Ishikawa (cell line): ENCODE data around the gene ZNF608.

Experiments used
- CEBPB ChIP-seq: IDR thresholded peaks from 2 replicates; pipeline ENCODE4 v1.6.1; 2012
- CREB1 ChIP-seq: IDR thresholded peaks from 2 replicates; pipeline ENCODE4 v1.6.1; 2012; ENCODE audit warnings: low read depth
- EGR1 ChIP-seq: IDR thresholded peaks from 2 replicates; pipeline ENCODE4 v1.6.1; 2012
- EP300 ChIP-seq: IDR thresholded peaks from 2 replicates; pipeline ENCODE4 v1.6.1; 2012; ENCODE audit warnings: borderline replicate concordance
- FOXM1 ChIP-seq: IDR thresholded peaks from 2 replicates; pipeline ENCODE4 v1.6.1; 2012; ENCODE audit warnings: low read depth, borderline replicate concordance
- NFIC ChIP-seq: IDR thresholded peaks from 2 replicates; pipeline ENCODE4 v1.6.1; 2012
- RAD21 ChIP-seq: IDR thresholded peaks from 2 replicates; pipeline ENCODE4 v1.6.1; 2012; ENCODE audit warnings: low read depth
- TAF1 ChIP-seq: IDR thresholded peaks from 2 replicates; pipeline ENCODE4 v1.6.1; 2012; ENCODE audit warnings: low read depth, mild to moderate bottlenecking
- TCF12 ChIP-seq: IDR thresholded peaks from 2 replicates; pipeline ENCODE4 v1.6.1; 2012; ENCODE audit warnings: low read depth
- TEAD4 ChIP-seq: IDR thresholded peaks from 2 replicates; pipeline ENCODE4 v1.6.1; 2012
- YY1 ChIP-seq: IDR thresholded peaks from 2 replicates; pipeline ENCODE4 v1.6.1; 2012; ENCODE audit warnings: low read depth
- ZBTB7A ChIP-seq: IDR thresholded peaks from 2 replicates; pipeline ENCODE4 v1.6.1; 2012; ENCODE audit warnings: low read depth
- TF ChIP-seq, protein P1 (sequence below): IDR thresholded peaks from 2 replicates; pipeline ENCODE4 v1.6.1; 2012
- TF ChIP-seq, protein P2 (sequence below): IDR thresholded peaks from 2 replicates; pipeline ENCODE4 v1.6.1; 2012; ENCODE audit warnings: low read depth, mild to moderate bottlenecking
- TF ChIP-seq, protein P3 (sequence below): IDR thresholded peaks from 2 replicates; pipeline ENCODE4 v1.6.1; 2012

The ZNF608 gene

DNA sequence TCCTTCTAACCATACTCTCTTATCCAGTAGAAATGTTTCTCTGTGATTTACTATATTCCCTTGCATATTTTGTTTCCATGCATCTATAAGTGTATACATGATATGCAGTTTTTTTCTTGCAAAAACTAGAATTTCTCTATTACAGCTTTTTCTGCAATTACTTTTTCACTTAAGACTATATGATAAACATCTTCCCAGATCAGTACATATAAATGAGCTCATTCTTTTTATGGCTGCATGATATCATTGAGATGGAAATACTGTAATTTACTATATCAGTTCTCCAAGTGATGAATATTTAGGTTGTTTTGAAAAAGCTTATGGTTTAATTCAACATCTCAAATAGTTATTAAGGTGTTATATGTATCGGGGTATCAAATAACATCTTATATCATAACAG is 18.1 kb upstream of the ZNF608 start:
- TF ChIP-seq TCF12 (no peak), EP300 (no peak), TEAD4 (no peak), FOXM1 (no peak), ZBTB7A (no peak), EGR1 (no peak), TAF1 (no peak), CEBPB (no peak), YY1 (no peak), NFIC (no peak), CREB1 (no peak), RAD21 (no peak)
- TF ChIP-seq, protein P1, sequence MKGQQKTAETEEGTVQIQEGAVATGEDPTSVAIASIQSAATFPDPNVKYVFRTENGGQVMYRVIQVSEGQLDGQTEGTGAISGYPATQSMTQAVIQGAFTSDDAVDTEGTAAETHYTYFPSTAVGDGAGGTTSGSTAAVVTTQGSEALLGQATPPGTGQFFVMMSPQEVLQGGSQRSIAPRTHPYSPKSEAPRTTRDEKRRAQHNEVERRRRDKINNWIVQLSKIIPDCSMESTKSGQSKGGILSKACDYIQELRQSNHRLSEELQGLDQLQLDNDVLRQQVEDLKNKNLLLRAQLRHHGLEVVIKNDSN: no peak
- TF ChIP-seq, protein P2, sequence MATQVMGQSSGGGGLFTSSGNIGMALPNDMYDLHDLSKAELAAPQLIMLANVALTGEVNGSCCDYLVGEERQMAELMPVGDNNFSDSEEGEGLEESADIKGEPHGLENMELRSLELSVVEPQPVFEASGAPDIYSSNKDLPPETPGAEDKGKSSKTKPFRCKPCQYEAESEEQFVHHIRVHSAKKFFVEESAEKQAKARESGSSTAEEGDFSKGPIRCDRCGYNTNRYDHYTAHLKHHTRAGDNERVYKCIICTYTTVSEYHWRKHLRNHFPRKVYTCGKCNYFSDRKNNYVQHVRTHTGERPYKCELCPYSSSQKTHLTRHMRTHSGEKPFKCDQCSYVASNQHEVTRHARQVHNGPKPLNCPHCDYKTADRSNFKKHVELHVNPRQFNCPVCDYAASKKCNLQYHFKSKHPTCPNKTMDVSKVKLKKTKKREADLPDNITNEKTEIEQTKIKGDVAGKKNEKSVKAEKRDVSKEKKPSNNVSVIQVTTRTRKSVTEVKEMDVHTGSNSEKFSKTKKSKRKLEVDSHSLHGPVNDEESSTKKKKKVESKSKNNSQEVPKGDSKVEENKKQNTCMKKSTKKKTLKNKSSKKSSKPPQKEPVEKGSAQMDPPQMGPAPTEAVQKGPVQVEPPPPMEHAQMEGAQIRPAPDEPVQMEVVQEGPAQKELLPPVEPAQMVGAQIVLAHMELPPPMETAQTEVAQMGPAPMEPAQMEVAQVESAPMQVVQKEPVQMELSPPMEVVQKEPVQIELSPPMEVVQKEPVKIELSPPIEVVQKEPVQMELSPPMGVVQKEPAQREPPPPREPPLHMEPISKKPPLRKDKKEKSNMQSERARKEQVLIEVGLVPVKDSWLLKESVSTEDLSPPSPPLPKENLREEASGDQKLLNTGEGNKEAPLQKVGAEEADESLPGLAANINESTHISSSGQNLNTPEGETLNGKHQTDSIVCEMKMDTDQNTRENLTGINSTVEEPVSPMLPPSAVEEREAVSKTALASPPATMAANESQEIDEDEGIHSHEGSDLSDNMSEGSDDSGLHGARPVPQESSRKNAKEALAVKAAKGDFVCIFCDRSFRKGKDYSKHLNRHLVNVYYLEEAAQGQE: no peak
- TF ChIP-seq, protein P3, sequence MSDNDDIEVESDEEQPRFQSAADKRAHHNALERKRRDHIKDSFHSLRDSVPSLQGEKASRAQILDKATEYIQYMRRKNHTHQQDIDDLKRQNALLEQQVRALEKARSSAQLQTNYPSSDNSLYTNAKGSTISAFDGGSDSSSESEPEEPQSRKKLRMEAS: no peak

DNA sequence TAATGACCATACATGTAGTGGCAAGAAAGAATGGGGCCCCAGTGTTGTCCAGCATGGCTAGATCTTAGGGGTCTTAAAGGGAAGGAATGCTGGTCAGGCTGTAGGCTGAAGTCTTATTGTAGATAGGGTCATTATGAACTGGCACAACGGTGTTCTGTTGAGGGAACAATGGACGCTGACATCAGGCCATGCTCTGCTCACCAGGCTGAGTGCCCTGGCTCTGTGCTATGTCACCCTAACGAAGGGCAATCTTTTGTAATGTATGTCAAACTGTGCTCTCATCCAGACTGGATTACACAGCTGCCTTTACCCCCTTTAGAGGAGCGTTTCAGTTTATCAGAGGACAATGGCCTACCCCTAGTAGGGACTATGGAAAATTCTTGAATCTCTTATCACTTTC is 14.6 kb upstream of the ZNF608 start:
- TF ChIP-seq, protein P1: no peak
- TF ChIP-seq YY1: no peak
- TF ChIP-seq NFIC: no peak
- TF ChIP-seq, protein P3: no peak
- TF ChIP-seq, protein P2: no peak
- no peak for TF ChIP-seq EP300
- TF ChIP-seq TEAD4: no peak

DNA sequence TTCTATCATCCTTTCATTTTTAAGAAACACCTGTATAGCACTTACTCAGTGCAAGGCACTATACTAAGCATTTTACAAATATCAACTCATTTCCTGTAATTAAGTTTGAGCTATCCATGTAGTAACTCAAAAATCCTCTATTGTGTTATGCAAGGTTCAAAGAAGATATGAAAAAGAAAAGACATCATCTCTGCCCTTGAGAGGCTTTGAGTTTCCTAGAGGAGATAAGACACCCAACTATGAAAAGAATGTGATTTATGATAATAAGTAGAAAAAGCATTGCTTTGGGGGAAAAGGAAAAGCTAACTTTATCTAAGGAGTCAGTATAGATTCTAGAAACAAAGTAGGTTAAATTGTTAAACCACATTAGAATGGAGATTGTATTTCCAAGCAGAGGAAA is 14.2 kb upstream of the ZNF608 start:
- TF ChIP-seq TCF12 (no peak), RAD21 (no peak), TAF1 (no peak), EP300 (no peak), NFIC (no peak), YY1 (no peak), ZBTB7A (no peak), FOXM1 (no peak), TEAD4 (no peak), EGR1 (no peak), CREB1 (no peak), CEBPB (no peak)
- TF ChIP-seq, protein P2: no peak
- TF ChIP-seq, protein P3: no peak
- TF ChIP-seq, protein P1: no peak

DNA sequence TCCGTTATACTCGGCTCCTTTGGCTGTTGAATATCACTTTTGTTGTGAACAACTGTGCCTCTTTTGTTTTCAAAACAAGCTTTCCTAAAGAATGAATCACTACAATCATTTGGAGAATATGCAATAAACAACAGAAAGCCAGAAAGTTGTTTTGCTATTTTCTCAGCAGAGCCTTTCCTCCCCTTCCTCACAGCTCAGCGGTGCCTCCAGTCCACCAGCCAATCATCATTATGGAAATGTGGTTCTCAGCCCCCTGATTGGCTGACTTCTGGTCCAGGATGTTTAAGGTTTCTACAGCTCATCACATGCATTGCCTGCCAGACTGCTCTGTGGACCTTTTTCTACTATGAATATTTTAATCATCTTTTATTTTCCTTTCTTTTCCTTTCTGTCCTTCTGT is 9.1 kb upstream of the ZNF608 start:
- TF ChIP-seq EGR1 (no peak), EP300 (no peak), CREB1 (no peak), YY1 (no peak), FOXM1 (no peak), RAD21 (no peak), TEAD4 (no peak), NFIC (no peak), ZBTB7A (no peak)
- TF ChIP-seq, protein P3: no peak
- TF ChIP-seq, protein P2: no peak
- TF ChIP-seq, protein P1: no peak
